Body of pancreas (tissue), 4 donors: ENCODE results near the gene TRIM17. TPM values are rescaled to one million over a fixed set of nuclear protein-coding genes. Genes with fewer than 3 reads are reported as not detected.

ENCODE experiments used
- ATAC-seq: fragments of 150-250 bp; one replicate; pipeline ENCODE4 v1.9.1; 2016
- DNase-seq, 4 donors: peaks; one replicate each; pipeline ENCODE4 v3.0.0-alpha.2; 2019
- H3K27ac ChIP-seq, 4 donors: fragments of 200-600 bp; sonication (generic); 1 replicate in 3 of 4; 2 replicates in 1 of 4; pipeline versions ENCODE4 v1.5.1 to v1.6.1; 2016 to 2019; ENCODE audit warnings: mild to moderate bottlenecking in 1 of 4, mixed read lengths in 1 of 4, moderate library complexity in 1 of 4
- H3K27me3 ChIP-seq, 2 donors: fragments of 200-600 bp; sonication (generic); one replicate each; pipeline ENCODE4 v1.6.0; 2016; ENCODE audit warnings: mild to moderate bottlenecking in 1 of 2
- H3K36me3 ChIP-seq, 2 donors: fragments of 200-600 bp; sonication (generic); replicated peaks in 1 of 2; 2 replicates each; pipeline ENCODE4 v1.5.1; 2016; ENCODE audit warnings: low read depth in 2 of 2; ENCODE audit not compliant: insufficient read depth in 1 of 2
- H3K4me1 ChIP-seq: fragments of 200-600 bp; sonication (generic); one replicate; pipeline ENCODE4 v1.6.0; 2016
- H3K4me3 ChIP-seq, 2 donors: fragments of 200-600 bp; sonication (generic); 1 replicate in 1 of 2; 2 replicates in 1 of 2; pipeline ENCODE4 v1.5.1; 2016 to 2019
- H3K9me3 ChIP-seq, 3 donors: fragments of 200-600 bp; sonication (generic); 1 replicate in 2 of 3; 2 replicates in 1 of 3; pipeline ENCODE4 v1.5.1; 2016
- CTCF ChIP-seq, 7 experiments: fragments of 450-650 bp in 4 of 7; fragments of 200-600 bp in 3 of 7; sonication (generic) in 3 of 7; IDR thresholded peaks; one replicate each; pipeline ENCODE4 v1.5.1; 2016 to 2019; ENCODE audit warnings: antibody characterized with exemption in 7 of 7
- POLR2A ChIP-seq, 3 donors: fragments of 450-650 bp; IDR thresholded peaks; one replicate each; pipeline ENCODE4 v1.6.1; 2016; ENCODE audit warnings: antibody characterized with exemption in 3 of 3, mild to moderate bottlenecking in 2 of 3
- WGBS, 2 donors: methylation state at CpG; one replicate each; pipeline ENCODE4 v1.1.5; 2017; 5-methylcytosine and 5-hydroxymethylcytosine counted together
- intact Hi-C: fragments of 100-400 bp; cut with DNase I; formaldehyde crosslinking; loops from one replicate; pipeline ENCODE4 v1.15.1; 2023
- total RNA-seq, 2 donors: library from RNA; depleted of rRNA; stranded (reverse); fragments of >200 nt; gene quantifications; one replicate each; pipeline ENCODE4 v1.1.0, GENCODE V29; 2016

Gene TRIM17
- total RNA-seq, 2 donors from 2014 or later, result 1.0 TPM; not detected in 1

GRCh38 chr1:228400237-228400651, 16.4 kb downstream of the TRIM17 start:
- intact Hi-C loops, result no loop called here
- Histone ChIP-seq H3K9me3 (no peaks in the 10 kb centered on the region), H3K4me1 (peaks cover 20% of the 10 kb centered on the region), H3K27ac (no peak overlapping the region), H3K27me3 (no peaks in the 10 kb centered on the region), H3K4me3 (no peak overlapping the region), H3K36me3 (peaks cover 0 to 10% of the 10 kb centered on the region in 2 donors)
- DNase-seq, result no peak
- no peak for ATAC-seq
- WGBS, 2 donors, result 86 to 100% methylated on average over 3 to 9 of the region's 11 CpGs
- no peak for TF ChIP-seq POLR2A (IDR thresholded peaks at IDR 0.05)
- TF ChIP-seq CTCF (IDR thresholded peaks at IDR 0.05), result no peak

GRCh38 chr1:228399531-228400236, 17.0 kb downstream of the TRIM17 start:
- DNase-seq, result no peak
- TF ChIP-seq POLR2A (IDR thresholded peaks at IDR 0.05) (no peak), CTCF (IDR thresholded peaks at IDR 0.05) (no peak)
- intact Hi-C loops, result no loop called here
- Histone ChIP-seq H3K36me3 (peaks cover 0 to 10% of the 10 kb centered on the region in 2 donors), H3K9me3 (no peaks in the 10 kb centered on the region), H3K27me3 (no peaks in the 10 kb centered on the region), H3K4me1 (peaks cover 15% of the 10 kb centered on the region), H3K27ac (no peak overlapping the region), H3K4me3 (no peak overlapping the region)
- WGBS, 2 donors, result 92 to 97% methylated on average over 13 to 14 of the region's 14 CpGs
- no peak for ATAC-seq

- intact Hi-C loops, result no loop called here
- no peak for TF ChIP-seq POLR2A (IDR thresholded peaks at IDR 0.05)
- TF ChIP-seq CTCF (IDR thresholded peaks at IDR 0.05), result no peak
- no peaks in the 10 kb centered on the region for H3K27me3 ChIP-seq
- ATAC-seq (no peak), DNase-seq (no peak)
- no peak overlapping the region for H3K4me3 ChIP-seq
- 88 to 93% methylated on average over 5 to 12 of the region's 12 CpGs for WGBS, 2 donors
- H3K27ac ChIP-seq, result no peak overlapping the region
- H3K36me3 ChIP-seq, result peaks cover 0 to 10% of the 10 kb centered on the region in 2 donors
- H3K9me3 ChIP-seq, result no peaks in the 10 kb centered on the region
- H3K4me1 ChIP-seq, result peaks cover 7% of the 10 kb centered on the region
Observed at GRCh38 chr1:228398741-228399461, 17.8 kb downstream of the TRIM17 start.

GRCh38 chr1:228397966-228398365, 18.7 kb downstream of the TRIM17 start:
- Histone ChIP-seq H3K4me1 (peaks cover 9% of the 10 kb centered on the region), H3K27me3 (no peaks in the 10 kb centered on the region), H3K27ac (no peak overlapping the region), H3K36me3 (peaks cover 0 to 10% of the 10 kb centered on the region in 2 donors), H3K9me3 (no peaks in the 10 kb centered on the region), H3K4me3 (no peak overlapping the region)
- intact Hi-C loops, result no loop called here
- 91 to 92% methylated on average over 6 of the region's 6 CpGs for WGBS, 2 donors
- TF ChIP-seq POLR2A (IDR thresholded peaks at IDR 0.05) (no peak), CTCF (IDR thresholded peaks at IDR 0.05) (no peak)
- no peak for DNase-seq
- ATAC-seq, result no peak
